ENCODE data around the gene PIP5K1C.

The PIP5K1C gene

DNA sequence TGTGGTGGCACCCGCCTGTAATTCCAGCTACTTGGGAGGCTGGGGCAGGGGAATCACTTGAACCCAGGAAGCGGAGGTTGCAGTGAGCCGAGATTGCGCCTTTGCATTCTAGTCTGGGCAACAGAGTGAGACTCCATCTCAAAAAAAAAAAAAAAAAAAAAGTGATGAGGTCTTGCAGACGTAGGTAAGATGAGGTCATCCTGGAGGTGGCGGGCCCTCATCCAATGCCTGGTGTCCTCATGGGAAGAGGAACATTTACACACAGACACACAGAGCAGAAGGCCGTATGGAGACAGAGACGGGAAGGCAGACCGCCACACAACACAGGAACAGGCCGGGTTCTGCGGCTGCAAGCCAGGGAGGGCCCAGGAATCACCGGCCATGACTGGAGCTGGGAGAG, 78.0 kb downstream of the PIP5K1C start:
- no peak for DNase-seq

DNA sequence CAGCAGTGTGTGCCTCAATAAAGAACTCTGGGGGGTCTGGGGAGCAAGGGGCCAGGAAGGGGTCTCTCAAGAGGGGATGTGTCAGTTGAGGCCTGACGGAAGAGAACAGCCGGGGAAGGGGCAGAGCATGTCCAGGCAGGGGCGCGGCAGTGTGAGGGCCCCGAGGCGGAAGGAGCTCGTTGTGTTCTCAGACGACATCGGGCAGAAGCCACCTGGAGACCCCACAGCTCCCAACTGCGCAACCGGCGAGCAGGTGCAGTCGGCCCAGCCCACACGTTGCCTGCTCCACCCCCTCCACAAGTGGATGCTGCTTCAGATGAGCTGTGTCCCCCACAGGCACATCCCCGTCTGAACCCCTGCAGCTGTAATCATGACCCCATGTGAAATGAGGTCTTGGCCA, 78.6 kb downstream of the PIP5K1C start:
- no peak for DNase-seq

DNA sequence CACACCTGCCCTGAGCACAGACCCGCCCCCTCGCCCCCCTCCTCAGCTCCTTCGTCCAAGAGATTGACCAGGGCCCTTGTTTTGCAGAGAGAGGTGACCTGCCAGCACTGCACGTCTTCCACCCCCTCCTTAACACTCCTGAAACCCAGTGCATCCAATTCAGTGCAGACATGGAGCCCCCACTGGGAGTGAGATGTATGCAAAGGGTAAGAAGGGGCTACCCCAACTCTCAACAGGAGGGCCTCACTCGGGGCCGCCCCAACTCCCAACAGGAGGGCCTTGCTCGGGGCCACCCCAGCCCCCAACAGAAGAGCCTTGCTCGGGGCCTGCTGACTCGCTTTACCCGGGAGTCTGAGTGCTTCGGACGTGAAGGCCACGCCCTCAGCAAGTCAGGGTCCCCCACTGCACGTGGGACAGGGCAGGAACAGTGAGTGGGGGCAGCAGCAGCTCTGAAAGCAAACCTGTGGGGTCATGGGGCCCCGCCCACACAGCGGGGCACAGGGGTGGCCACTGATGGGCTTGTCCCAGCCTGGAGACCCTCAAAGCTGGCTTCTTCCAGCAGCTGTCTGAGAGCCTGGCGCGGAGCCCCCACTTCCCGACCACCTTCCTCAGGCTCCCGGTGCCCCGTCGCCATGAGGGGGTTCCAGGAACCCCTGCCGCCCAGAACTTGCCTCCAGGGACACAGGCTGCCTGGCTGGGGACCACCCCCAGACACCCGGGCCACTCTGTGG, 79.3 kb downstream of the PIP5K1C start:
- no peak for DNase-seq

DNA sequence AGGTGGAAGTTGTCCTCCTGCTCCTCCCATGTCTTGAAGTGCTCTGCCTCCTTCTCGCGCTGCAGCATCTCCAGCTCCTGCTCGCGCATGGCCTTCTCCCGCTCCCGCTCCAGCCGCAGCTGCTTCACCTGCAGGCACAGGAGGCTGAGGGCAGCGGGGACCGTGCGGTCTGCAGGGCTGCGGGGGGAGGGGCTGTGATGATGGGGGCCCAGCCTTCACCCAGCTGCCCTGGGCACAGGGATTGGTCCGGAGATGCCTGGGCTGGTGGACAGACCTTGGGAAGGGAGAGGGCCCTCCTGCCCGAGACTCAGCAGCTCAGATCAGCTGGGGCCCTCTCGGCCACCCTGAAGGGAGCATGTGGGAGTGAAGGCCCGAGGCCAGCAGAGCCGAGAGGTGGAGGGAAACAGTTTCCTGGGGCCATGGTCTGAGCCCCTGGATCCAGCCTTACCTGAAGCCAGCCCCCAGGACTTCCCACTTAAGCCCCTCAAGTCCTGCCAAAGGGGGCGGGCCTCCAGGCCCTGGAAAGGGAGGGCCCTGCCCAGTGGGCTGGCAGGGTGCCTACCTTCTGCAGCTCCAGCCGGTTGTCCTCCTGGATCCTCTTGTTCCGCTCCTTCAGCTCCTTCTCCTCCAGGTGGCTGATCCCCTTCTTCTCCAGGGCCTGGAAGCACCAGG, 80.0 kb downstream of the PIP5K1C start:
- no peak for DNase-seq

DNA sequence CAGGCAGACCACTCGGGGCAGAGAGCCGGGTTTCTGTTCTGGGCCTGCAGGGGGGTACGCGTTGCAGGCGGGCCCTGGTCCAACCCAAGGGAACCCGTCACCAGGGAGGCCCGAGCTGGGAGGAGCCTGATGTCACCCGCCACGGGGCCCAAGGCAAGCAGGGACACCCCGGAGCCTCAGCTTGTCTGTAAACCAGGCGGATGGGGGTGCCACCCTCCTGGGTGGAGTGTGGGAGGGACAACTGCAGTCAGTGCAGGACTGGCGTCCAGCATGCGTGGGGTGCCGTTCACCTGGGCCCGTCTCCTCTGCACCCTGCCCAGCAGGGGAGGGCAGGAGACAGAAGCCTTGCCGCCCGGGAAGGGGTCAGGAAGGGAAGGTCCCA, 80.6 kb downstream of the PIP5K1C start:
- DNase-seq: no peak

DNA sequence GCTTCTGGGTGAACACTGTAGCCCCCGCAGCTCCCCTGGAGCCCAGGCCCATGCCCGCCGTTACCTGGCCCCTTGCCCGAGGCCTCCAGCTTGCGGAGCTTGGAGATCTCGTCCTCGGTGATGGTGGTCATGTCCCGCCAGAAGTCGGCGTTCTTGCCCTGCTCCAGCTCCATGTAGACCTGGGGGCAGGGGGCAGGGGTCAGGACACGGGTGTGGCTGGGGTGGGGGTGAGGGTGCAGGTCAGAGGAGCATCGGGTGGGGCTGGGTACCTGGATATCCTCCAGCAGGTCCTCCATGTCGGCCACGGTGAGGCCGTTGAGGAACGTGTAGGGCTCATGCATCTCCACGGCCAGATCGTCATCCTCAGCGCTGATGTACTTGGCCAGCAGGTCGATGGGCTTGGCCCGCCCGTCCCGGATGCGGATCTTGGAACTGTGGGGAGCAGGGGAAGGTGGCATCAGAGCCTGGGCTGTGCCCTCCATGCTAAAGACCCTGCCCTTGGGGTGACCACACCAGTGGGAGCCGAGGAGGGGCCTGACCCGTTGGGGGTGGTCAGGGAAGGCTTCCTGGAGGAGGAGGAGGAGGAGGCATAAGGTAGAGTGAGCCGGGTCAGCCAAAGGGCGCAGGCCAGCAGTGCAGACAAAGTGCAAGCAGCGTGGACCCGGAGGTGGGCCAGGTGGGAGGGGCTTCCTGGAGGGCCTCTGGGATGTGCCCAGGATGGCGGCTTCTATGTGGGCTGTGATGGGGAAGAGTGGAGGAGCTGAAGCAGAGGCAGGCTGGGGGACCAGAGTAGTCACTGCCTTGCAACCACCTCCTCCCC, 81.2 kb downstream of the PIP5K1C start:
- DNase-seq: no peak

GRCh38 chr19:3618144-3618810, 82.0 kb downstream of the PIP5K1C start:
- DNase-seq: no peak

- DNase-seq: no peak
These were observed 82.8 kb downstream of the PIP5K1C start for GRCh38 chr19:3617463-3617862.

GRCh38 chr19:3615524-3616135, 84.6 kb downstream of the PIP5K1C start:
- no peak for DNase-seq

DNA sequence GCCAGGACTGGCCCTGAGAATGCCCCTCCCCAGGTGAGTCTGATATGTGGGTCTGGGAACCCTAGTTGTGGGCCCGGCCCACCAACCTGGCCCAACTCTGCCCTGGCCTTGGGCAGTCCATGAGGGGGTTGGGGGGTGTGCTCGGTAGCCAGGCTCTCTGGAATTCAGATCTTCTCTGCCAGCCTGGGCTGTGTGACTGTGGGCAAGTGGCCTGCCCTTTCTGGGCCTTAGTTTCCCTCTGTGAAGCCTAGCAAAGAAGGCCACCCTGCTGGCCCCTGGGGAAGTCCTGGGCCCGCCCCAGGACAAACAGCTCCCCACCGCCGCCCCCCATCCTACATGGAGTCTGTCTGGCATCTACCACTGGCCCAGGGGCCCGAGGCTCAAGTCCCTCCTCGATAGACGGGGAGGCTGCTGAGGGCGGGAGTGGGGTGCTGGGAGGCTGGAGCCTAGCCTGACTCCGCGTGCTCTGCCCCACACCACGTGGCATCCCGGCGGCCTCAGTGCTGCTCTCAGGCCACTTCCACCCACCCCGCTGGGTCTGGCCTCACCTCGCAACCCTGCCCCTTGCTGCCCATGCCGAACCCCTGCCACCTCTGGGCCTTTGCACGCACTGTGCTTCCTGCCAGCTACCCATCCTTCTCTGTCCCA, 85.3 kb downstream of the PIP5K1C start:
- no peak for DNase-seq

GRCh38 chr19:3613818-3614661, 86.2 kb downstream of the PIP5K1C start:
- DNase-seq: no peak

DNA sequence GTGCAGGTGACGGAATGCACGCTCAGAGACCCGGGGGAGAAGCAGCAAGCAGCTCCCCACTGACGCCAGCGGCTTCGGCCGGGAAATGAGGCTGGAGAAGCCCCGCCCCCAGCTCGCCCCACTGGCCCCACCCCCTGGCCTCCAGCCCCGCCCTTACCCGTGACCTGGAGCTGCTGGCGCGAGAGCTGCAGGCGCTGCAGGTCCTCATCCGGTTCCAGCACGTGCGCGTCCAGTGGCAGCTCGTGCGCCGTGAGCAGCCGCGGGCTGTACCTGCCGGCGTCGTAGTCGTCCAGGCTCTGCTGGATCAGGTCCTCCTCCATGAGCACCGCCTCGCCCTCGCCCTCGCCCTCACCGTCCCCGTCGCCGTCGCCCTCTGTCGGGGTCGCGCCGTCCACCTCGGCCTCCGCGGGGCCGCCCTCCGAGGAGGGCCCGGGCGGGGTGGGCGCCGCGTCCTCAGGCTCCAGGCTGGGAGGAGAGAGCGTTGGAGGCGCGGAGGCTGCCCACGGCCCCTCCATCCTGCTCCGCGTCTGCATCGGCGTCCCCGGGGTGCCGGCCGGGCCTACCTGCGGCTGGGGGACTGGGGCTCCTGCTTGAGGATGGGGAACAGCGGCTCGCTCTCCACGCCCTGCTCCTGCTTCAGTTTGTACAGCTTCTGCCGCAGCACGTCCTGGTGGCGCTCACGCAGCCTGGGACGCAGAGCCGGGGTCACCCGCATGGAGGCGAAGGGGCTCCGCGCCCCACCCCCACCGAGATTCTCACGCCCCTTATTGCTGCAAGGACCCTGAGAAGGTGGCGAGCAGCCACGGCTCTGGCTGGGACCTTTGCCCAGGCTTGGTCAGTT, 87.1 kb downstream of the PIP5K1C start:
- no peak for DNase-seq

- no peak for DNase-seq
These were observed 87.9 kb downstream of the PIP5K1C start for GRCh38 chr19:3612330-3612729.

- no peak for DNase-seq
These were observed 88.4 kb downstream of the PIP5K1C start for GRCh38 chr19:3611841-3612240.

DNA sequence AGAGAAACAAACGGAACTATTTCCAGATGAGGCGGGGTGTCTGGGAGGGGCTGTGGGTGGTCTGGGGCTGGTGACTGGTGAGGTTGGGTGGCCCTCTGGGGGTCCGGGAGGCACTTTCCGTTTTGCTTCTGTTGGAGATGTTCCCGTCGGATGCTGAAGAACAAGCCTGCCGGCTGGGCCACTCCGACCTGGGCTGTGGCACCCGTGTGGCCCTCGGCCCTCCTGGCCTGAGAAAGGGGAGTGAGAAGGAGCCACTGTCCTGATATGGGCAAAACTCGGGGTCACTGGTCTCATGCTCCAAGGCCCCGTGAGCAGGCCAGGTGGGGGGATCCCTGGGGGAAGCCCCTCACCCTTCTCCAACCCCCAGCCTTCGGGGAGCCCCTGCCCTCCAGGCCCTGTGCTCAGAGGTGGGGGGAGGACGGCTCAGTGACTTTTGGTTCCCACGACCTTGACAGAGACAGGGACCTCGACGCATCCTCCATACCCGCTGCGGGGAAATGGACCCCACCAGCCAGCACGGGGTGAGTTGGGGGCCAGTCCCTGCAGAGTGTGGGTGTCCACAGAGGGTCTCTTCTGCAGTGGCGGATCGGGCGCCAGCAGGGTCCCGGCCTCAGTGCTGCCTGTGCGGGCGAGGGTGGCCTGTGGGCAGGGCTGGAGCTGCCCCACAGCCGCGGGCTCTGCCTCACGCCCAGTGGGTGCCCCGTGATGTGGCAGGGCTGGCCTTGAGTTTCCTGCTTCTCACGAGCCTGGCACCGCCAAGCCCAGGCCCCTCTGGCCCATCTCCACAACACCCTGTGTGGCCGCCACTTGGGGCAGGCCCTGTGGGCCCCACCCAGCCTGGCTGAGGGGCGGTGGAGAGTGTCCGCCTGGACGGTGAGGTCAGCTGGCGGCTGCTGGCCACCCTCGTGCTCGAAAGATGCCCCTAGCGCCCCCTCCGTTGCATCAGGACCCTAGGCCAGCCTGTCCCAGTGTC, 89.2 kb downstream of the PIP5K1C start:
- no peak for DNase-seq

GRCh38 chr19:3609779-3610719, 90.2 kb downstream of the PIP5K1C start:
- no peak for DNase-seq

DNA sequence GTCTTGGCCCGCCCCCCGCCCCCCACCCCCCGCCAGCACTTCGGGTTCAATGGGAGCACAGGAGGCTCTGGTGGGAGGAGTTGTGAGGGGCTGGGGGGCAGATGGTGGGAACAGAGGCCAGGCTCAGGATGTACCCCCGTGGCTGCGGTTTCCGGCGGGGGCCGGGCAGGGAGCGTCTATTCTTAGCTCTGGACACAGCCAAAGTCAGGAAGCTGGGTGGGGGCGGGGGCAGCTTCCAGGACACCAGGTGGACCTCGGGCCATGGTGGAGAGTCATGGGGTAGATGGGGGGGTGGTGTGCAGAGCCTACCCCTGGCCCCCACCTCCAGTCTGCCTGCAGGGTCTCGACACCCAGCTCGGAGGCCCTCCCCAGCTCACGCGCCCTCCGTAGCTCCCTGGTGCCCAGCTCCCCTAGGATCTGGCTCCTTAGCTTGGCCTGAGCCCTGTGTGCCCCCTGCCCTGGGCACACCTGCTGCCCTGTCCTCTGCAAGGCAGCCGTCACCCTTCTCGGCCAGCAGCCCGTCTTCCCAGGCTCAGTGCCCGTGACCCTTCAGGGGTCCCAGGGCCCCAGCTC, 91.4 kb downstream of the PIP5K1C start:
- no peak for DNase-seq

Data from NCI-H510A treated with DMSO at 0.1 percent for 48 hours (cell line).